Stimulated activated CD8-positive, alpha-beta memory T cell treated with anti-CD3 and anti-CD28 coated beads, Interleukin-4, amount 100 ng/mL, for 1 hour (primary cell): ENCODE results near the gene PRKAB1.
A peak's percentile ranks its signal among the peaks of the same experiment; 100 is the strongest.
"Not testable (repeated sequence)": the region's sequence is repeated elsewhere in the genome, so short reads cannot be mapped to it uniquely, and the experiment has no call there.

Source experiments
- DNase-seq, 2 donors: peaks; one replicate each; pipeline ENCODE4 v3.0.0-alpha.2; 2020; ENCODE audit warnings: low read depth in 2 of 2, low spot score in 1 of 2

The PRKAB1 gene

DNA sequence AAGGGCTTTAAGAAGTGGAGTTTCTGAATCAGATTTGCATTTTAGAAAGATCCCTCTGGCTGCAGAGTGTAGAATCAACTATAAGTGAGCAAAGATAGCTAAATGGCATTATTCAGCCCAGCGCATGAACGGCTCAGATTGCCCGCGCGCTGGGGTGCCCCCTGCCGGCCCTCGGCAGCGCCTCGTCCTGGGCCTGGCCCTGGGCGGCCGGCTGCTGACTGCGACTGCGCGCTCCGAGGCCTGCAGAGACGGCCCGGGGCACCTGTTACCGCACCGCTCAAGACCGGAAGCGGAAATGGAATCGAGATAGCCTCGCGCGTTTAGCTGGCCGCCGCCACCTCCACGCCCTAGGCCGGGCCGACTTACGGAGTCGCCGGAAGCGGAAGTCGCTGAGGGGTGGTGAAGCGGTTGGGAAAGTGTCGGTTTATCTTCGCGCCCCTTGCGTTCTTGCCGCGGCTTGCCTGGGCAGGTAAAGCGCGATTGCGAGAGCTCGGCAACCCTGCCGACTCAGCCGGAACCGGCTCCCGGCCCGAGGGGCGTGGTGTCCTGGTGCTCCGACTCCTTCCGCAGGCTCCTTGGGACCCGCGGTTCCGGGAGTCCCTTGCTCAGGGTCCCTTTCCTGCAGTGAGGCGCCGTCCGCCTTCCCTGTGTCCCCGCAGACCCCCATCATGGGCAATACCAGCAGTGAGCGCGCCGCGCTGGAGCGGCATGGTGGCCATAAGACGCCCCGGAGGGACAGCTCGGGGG lies at the start of gene PRKAB1:
Gene PRKAB1 (plus strand): TSS at position 557 of the 747 bp plus-strand sequence. CDS start 112 bp downstream, at position 669.
- peak; percentile 79 to 92 for DNase-seq

DNA sequence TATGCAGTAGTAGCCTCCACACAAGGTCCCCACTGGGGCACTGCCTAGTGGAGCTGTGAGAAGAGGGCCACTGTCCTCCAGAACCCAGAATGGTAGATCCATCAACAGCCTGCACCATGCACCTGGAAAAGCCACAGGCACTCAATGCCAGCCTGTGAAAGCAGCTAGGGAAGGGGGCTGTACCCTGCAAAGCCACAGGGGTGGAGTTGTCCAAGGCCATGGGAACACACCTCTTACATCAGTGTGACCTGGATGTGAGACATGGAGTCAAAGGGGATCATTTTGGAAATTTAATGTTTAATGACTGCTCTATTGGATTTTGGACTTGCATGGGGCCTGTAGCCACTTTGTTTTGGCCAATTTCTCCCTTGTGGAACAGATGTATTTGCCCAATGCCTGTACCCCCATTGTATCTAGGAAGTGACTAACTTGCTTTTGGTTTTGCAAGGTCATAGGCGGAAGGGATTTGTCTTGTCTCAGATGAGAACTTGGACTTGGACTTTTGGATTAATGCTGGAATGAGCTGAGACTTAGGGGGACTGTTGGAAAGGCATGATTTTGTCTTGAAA lies 49.5 kb upstream of the PRKAB1 start:
- not testable (repeated sequence) for DNase-seq

DNA sequence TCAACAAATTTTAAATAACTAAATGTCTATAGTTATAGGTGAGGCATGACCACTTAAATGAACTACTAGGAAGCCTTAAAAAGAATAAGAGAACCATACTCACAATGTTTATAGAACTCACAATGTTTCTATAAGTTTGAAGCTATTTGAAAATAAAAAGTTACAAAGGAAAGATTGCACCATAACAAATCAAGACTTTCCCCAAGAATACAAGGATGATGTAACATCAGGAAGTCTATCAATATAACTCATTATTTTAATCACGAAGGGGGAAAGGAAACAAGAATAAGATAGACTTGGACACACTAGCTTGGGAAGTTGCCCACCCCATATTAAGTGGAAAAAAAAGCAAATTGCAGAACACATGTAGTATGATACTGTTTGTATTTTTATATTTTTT lies 47.4 kb upstream of the PRKAB1 start:
- no peak for DNase-seq

- DNase-seq = no peak
Observed at GRCh38 chr12:119621878-119622277, 46.1 kb upstream of the PRKAB1 start.

- DNase-seq = no peak
Observed at GRCh38 chr12:119624966-119625365, 43.0 kb upstream of the PRKAB1 start.

GRCh38 chr12:119627019-119627643 lies 40.8 kb upstream of the PRKAB1 start:
- DNase-seq = no peak

DNA sequence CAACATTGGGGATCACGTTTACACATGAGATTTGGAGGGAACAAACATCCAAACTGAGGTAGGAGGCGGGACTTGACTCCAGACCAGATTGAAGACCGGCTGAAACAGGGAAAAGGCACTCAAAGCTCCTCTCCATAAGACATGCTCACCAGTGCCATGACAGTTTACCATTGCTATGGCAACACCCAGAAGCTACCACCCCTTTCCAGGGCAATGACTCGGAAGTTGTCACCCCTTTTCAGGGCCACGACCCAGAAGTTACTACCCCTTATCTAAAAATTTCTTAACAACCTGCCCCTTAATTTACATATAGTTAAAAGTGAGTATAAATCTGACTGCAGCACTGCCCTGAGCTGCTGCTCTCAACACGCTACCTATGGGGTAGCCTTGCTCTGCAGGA lies 40.2 kb upstream of the PRKAB1 start:
- DNase-seq = no peak

DNA sequence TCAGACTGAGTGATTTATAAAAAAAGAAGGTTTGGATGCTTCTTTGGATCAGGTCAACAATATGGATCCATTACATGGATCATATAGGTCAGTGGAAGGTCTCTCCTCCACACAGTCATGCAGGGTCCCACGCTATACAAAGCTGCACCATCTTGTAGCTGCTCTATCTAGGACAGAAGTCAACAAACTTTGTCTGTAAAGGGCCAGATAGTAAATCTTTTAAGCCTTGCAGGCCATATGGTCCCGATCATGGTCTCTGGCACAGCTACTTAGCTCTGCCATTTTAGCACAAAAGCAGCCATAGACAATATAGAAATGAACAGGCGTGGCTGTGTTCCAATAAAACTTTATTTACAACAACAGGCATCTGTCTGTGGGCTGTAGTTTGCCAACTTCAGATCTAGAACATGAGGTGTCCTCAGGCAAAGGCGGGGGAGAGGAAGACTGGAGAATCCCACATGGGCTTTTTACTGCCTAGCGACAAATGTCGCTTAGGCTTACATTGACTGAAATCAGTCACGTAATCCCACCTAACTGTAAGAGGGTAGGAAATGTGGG lies 37.6 kb upstream of the PRKAB1 start:
- no peak for DNase-seq

DNA sequence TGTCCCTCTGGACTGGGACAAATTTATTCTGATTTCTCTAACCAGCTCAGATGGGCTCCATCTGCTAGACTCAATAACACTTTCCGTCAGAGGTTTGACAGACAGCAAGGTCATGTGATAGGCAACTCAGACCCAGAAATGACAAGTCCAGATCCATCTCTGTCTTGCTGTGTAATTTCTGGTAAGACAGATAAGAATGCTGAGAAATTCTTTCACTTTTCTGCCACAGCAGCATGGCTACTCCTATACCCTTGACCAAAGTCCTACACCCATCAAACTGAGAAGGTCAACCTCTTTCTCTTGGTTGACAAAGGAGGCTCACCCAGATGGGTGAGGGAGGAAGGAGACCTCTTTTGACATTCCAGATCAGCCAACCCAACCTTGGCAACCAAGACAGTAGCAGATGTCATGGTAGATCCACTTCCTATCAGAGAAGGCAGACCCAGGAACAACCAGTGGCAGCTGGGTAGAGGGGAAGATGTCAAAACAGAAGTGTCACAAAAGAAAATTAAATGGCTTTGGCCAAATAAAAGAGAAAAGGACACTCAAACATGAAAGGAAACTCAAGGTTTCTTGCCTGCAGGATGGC lies 36.9 kb upstream of the PRKAB1 start:
- DNase-seq = no peak

GRCh38 chr12:119631930-119632678 lies 35.8 kb upstream of the PRKAB1 start:
- DNase-seq = no peak

DNA sequence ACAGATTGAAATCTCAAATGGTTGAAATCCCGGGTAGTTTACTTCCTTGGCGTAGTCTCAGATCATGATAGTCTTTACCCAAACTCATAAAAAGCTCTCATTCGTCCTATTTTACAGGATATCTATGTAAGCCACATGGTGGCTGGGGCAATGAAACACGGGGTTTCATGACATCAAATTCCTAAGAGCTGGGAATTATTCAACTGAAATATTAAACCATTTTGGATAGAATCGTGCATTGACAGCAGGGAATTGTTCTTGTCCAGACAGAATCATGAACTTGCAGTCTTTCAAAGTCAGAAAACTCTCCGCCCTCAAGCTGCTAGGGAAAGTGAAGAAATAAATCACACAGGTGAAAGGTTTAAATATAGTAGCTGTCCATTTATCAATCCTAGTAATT lies 33.2 kb upstream of the PRKAB1 start:
- DNase-seq = no peak

DNA sequence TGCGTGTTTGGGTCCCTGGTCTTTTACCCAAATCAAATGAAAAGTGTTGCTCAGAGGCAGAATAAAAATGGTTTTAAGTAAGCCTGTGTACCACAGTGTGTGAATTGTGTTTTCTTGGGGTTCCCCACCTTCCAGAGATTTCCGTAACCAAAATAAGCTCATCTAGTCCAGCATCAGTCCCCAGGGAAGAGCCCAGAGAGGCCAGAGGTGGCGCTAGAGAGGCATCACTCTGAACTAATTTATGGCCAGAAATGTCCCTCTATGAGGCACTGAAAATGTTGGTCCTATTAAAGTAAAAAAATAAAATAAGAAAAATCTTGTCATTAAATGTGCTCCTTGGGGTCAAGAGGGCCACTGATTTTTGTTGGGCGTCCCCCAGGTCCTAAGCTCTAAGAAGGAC lies 24.9 kb upstream of the PRKAB1 start:
- DNase-seq = no peak

- no peak for DNase-seq
Observed at GRCh38 chr12:119644930-119645329, 23.0 kb upstream of the PRKAB1 start.

GRCh38 chr12:119645535-119646059 lies 22.3 kb upstream of the PRKAB1 start:
- no peak for DNase-seq

GRCh38 chr12:119649202-119649808 lies 18.6 kb upstream of the PRKAB1 start:
- DNase-seq = no peak

DNA sequence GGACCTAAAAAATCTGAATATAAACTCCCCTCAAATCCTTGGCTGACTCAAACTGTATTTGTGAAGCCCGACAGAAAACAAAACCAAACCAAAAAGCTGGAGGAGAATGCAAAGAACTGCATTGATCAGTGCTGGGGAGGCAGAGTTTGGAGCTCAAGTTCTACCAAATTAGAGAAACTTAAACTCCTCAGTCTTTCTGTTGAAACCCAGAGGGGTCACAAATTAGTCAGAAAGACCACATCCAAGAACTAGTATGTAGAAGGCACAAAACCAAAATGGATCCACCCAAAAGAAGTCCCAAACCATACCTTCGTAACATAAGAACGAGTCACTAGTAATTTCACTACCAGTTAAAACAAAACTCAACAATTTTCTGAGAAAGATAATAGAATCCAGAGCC lies 15.3 kb upstream of the PRKAB1 start:
- DNase-seq = no peak

DNA sequence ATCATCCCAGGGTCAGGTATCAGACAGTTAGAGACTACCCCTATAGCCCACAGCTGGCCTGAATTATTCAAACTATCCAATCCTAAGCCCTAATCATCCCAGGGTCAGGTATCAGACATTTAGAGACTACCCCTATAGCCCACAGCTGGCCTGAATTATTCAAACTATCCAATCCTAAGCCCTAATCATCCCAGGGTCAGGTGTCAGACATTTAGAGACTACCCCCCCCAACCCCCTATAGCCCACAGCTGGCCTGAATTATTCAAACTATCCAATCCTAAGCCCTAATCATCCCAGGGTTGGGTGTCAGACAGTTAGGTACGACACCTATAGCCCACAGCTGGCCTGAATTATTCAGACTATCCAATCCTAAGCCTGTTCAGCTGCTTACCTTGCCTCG lies 10.9 kb upstream of the PRKAB1 start:
- not testable (repeated sequence) for DNase-seq

DNA sequence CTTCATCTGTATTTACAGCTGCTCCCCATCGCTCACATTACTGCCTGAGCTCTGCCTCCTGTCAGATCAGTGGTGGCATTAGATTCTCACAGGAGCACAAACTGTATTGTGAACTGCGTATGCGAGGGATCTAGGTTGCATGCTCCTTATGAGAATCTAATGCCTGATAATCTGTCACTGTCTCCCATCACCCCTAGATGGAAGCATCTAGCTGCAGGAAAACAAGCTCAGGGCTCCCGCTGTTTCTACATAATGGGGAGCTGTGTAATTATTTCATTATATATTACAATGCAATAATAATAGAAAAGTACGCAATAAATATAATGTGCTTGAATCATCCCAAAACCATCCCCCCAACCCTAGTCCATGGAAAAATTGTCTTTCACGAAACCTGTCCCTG lies 9.8 kb upstream of the PRKAB1 start:
- DNase-seq = not testable (repeated sequence)

DNA sequence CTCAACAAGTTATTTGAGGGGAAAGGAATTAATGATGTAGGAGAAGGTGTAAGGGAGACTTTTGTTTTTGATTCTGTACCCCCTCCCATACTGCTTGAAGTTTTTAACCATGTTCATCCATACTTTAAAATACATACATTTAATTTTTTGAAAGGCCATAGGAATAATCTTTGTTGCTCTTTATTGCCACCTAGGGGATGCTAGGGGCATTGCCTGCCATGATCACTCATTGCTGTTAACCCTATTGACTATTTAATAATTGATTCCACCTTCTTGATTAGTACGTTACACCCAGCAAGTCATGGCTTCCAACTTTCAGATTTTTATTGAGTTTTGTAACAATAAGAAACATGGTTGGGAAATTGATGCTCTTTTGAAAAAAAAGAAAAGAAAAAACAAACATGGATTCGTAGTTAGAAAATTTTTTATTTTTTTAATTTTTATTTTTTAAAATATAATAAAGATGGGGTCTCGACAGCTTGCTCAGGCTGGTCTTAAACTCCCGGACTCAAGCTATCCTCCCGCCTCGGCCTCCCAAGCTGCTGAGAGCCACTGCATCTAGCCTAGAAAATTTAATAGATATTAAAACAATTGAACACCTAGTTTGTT lies 8.5 kb upstream of the PRKAB1 start:
- no peak for DNase-seq

- DNase-seq = no peak
Observed at GRCh38 chr12:119660076-119660475, 7.9 kb upstream of the PRKAB1 start.
